ENCODE results near the gene FAM98B.

FAM98B gene

DNA sequence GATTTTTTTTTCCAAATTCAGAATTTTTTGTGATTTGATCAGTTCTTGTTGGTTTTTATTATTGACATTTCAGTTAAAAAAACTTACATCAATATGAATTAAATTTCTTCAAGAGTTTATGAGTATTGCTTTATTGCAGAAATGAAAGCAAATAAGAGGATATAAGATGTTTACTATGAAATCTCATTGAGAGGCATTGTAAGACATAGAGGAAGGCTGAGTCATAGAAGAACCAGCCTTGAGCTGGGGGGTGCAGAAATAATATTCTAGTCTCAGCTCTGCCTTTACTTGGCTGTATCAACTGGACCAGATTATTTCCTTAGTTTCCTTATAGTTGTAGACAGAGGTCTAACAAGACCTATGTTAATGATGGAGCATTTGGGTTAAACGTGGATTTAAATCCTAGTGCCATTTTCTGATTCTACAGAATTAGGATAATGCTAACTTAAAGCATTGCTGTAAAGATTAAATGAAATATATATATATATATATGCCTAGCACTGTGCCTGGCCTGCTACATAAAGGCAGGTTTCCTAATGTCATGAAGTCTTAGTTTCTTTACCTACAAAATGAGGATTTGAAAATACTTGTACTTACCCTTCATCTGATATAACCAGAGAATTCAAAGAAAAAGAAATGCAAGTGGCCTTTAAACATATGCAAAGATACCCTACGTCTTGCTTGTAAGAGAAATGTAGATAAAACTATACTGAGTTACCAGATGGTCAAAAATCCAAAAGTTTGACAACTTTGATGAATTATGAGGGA lies 7.3 kb downstream of the FAM98B start:
- no peak for DNase-seq (ENCODE audit: low read depth, low spot score)

DNA sequence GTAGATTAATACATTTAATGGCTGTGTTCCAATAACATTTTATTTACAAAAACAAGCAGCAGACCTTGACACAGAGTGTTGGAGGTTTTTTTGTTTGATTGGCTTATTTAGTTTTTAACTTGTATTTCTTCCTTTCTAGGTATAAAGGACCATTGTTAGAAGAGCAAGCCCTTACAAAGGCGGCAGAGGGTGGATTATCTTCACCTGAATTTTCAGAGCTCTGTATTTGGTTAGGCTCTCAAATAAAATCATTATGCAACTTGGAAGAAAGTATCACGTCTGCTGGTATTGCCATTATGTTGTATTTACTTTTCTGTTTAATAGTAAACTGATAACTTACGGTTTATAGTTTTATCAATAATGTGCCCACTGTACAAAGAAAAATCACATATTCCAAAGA lies 10.0 kb downstream of the FAM98B start:
- no peak for DNase-seq (ENCODE audit: low read depth, low spot score)

DNA sequence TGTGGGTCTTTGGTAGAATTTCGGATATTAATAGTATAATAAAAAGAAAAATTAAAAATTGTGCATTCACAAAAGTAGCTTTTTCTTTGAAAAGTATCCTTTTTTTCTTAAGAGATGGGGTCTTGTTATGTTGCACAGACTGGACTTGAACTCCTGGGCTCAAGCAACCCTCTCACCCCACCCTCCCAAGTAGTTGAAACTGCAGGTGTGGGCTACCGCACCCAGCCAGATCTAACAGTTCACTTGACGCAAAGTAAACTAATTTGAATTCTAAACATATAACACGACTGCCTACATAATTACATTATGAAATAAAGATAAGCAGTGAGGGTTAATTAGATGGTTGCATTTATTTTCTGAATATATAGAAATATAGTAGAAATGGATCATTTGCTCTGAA lies 10.7 kb downstream of the FAM98B start:
- no peak for DNase-seq (ENCODE audit: low read depth, low spot score)

DNA sequence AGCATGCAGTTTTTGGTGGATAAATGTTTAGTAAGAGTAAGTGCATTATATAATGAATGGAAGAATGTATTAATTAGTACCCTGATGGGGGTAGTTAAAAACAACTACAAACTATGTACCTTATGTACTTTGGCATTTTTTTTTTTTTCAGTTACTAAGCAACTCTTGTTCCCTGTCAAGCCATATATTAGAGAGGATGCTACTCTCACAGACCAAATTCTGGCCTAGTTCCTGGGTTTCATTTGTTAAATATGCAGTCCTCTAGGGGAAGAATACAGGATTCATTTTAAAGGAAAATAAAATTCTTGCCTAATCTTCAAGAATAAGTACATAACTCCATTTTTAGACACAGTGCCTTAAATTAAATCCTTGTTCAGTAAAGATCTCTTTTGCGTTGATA lies 16.9 kb downstream of the FAM98B start:
- no peak for DNase-seq (ENCODE audit: low read depth, low spot score)

DNA sequence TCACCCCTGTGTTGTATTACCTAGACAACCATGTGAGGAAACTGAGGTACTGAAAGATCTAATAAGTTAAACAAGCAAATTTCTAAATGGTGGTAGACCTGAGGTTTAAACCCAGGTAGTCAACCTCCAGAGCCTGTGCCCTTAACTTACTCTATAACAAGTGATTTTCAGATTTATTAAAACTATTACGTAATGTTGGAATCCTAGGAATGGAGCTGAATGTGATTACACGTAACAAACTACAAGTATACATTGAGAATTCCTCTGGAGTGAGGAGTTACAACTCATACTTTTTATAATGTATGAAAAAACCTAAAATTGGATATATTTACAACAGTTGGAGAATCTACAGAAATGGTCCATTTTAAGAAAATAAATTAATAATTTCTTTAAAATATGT lies 18.0 kb downstream of the FAM98B start:
- DNase-seq (ENCODE audit: low read depth, low spot score): no peak

DNA sequence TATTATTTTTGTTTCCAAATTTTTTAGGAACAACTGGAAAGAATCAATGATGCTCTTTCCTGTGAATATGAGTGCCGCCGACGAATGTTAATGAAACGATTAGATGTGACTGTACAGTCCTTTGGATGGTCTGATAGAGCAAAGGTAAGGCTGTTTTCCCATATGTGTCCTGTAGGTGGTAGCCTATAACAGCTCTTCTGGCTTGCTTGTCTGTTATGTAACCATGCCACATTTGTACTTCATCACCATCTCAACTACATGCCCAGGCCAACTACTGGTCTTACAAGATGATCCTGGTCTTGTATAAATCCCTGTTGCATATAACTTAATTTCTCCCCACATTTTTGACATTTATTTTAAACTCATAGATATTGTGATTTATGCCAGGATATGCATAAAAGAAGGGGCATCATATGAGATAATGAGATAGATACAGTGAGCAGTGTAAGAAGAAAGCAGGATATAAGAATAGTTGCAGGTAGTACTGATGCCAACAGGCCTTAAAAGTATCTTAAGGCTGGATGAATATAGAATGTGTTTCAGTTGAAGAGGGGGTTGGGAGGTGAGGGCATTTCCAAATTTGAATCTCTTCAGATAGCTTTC lies 20.3 kb downstream of the FAM98B start:
- DNase-seq (ENCODE audit: low read depth, low spot score): no peak

DNA sequence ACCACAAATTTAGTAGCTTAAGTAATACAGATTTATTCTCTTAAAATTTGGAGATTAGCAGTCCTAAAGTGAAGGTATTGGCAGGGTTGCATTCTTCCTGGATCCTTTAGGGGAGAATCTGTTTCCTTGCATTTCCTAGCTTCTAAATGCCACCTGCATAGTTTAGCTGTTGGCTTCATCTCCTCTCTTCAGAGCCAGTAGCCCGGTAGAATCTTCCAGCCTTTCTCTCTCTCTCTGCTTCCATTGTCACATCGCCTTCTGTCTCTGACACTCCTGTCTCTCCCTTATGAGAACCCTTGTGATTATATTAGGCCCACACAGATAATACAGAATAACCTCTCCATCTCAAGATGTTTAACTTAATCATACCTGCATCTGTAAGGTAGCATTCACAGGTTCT lies 21.4 kb downstream of the FAM98B start:
- no peak for DNase-seq (ENCODE audit: low read depth, low spot score)

DNA sequence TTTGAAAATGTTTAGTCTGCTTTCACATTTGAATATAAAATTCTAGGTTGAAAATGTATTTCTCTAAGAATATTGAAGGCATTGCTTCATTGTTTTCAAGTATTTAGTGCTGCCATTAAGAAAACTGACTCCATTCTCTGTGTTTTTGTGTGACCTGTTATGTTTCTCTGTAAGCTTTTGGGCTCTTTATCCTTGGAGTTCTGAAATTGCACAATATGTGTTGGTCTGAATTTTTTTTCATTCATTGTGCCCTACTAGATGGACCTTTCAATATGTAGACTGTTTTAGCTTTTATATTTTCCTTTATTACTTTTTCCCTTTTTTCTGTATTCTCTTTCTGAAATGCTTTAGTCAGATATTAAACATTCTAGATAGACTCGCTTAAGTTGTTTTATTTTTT lies 22.2 kb downstream of the FAM98B start:
- no peak for DNase-seq (ENCODE audit: low read depth, low spot score)

DNA sequence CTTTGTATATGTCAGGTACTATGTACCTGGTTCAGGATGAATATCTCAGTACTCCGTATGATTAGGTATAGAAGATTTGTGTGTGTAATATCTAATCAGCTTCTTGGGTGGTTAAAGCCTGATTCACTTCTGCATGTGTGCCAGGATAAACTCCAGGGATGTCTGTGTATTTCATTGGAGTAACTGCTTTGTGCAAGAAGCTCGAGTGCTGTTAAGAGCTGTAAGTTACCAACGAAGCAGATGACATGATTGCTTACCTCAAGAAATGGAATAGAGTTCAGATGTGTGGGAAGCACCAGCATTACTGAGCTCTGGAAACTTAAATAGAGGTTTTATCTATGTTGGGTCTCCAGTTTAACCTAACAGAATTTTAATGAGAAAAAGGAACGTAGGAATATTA lies 23.7 kb downstream of the FAM98B start:
- no peak for DNase-seq (ENCODE audit: low read depth, low spot score)

DNA sequence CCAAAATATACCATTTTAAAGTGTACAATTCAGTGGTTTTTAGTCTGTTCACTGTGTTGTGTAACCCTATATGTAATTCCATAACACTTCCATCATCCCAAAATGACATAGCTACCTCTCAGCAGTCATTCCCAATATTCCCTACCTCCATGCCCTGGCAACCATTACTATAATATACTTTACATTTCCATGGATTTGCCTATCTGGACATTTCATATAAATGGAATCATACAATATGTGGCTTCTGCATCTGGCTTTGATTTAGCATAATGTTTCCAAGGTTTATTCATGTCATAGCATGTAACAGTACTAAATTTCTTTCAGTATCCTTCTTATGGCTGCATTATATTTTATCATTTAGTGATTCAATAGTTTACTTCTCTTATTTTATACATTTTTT lies 25.3 kb downstream of the FAM98B start:
- DNase-seq (ENCODE audit: low read depth, low spot score): no peak

DNA sequence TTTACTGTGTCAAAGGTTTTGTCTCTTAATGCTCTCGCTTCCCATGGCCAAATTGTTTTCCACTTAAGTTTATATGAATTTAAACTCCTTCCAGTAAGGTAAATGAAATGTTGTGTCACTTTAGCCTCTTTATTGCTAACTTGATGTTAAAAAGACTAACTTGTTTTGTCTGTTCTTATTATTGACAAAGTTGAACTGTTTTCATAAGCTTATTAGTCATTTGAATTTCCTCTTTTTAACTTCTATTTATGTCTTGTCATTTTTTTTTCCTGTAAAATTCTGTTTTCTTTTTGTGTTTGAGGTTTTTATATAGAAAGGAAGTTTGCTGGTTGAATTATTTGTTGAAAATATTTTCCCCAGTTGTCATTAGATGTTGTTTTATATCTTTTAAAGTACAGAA lies 25.8 kb downstream of the FAM98B start:
- no peak for DNase-seq (ENCODE audit: low read depth, low spot score)

DNA sequence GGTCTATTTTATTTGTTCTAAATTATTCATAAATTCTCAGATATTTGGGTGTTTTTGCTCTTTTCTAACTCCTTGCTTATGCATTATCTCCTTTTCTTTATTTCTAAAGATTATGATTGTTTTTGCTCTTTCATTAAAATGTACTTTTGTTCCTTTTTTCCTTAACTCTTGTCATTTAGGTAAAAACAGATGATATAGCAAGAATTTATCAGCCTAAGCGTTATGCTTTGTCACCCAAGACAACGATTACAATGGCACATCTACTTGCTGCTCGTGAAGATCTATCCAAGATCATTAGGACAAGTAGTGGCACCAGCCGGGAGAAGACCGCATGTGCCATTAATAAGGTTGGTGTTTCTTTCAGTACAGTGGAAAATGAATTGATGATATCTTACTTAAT lies 27.2 kb downstream of the FAM98B start:
- no peak for DNase-seq (ENCODE audit: low read depth, low spot score)

DNA sequence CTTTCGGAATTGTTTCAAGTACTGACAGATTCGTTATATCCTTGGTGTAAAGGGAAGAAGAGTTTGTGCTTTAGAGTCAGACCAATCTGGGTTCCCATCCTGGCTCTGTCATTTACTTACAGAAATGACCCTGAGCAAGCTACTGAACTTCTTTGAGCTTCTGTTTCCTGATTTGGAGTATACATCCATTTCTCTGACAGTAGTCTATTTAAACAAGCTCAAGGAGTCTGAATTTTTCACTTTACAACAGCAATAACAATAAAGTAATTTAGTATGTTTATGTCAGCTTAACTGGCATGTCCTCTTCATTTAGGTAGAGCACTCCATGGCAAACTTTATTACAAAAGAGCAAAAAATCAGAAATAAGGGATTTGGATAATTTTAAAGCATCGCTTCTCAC lies 27.8 kb downstream of the FAM98B start:
- no peak for DNase-seq (ENCODE audit: low read depth, low spot score)

DNA sequence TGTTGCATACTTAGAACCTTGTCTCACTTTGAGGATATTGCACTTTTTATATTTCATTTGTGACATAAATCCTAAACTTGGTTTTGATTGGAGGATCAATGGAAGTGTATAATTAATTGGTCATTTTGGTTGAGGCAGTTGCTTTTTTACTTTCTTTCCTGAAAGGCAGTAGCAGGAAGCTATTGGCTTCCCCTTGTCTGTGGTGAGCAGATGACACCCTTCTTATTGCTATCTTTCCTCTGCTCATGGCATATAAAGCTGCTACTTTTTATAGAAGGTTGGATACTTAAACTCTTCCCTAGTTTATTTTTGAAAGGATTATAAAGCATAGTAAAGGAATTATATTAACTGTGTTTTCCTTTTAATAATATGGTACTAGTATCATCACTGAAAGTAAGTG lies 28.6 kb downstream of the FAM98B start:
- no peak for DNase-seq (ENCODE audit: low read depth, low spot score)

DNA sequence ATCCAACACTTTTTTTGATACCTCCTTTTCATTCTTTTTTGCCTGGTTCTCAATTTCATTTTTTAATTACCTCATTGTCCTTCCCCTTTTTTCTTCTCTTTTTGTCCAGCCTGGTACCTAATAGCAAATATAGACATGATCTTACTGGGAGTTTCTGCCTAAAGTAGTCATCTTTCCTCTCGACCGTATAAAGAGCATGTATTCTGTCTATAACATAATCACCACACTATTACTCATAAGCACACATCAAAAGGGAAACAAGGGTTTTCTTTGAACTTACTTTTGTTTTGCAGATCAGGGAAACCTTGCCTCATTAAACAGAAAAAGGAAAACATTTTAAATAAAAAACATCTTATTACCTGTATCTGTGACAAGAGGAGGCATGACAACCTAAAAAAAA lies 33.0 kb downstream of the FAM98B start:
- DNase-seq (ENCODE audit: low read depth, low spot score): no peak

DNA sequence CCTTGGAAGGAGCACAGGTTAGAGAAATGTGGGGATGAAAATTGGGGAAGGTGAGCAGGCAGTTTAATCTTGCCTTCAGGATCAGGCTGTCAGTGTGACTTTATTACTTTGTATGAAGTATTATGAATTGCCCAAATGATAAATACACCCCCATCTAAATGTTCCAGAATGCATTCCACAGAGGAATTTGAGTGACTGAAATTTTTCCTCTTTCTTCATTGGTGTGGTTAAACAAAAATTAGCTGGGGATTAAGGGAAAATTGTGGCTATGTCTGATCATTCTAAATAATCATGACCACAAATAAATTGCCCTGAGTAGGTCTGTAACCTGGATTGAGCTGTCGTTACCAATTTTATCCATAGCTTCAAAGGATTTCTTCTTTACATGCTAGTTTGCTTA lies 33.5 kb downstream of the FAM98B start:
- DNase-seq (ENCODE audit: low read depth, low spot score): no peak

DNA sequence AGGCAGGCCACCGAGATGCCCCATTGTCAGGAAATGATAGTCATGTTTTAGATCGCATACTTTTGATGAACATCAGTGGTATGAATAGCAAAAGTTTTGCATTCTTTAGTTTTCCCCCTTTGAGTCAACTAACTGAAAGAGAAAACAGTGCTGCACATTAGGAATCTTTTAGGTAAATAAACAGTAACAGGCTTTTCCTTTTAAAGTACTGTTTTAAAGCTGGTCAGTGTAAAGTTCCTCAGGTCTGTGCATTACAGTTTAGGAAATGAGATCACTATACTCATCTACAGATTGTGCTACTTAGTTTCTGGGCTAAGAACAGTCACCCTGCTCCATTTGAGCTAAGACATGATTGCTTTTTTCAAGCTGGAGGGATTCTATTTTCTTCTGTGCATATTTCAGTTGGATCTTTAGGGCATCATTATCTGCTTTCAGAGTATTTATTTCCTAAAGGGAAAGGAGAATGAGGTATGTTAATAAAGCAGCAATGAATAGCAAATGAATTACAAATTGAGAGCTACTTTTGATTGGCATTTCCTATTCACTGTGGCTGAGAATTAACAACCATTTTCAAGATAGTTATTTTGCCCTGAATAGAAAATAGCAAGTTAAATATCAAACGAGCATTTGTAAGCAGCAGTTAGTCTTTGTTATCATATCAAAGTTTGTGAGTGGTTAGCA lies 36.5 kb downstream of the FAM98B start:
- DNase-seq (ENCODE audit: low read depth, low spot score): no peak

DNA sequence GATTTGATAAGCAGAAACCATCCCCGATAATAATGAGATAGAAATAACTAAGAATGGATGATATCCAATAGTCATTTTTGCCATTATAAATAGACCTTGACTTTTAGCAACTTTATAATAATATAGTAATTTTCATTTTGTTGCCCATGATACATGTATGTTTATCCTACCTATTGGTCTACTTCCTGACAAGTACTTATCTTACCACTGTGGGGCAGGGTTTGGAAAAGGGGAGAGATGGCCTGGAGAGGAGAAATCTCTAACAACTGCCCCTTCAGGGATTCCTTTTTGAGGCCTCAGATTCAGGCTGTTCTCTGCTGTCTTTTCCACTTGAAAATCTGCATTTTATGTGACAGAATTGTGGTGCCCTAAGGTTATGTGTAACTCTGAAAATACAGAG lies 42.2 kb downstream of the FAM98B start:
- no peak for DNase-seq (ENCODE audit: low read depth, low spot score)

DNA sequence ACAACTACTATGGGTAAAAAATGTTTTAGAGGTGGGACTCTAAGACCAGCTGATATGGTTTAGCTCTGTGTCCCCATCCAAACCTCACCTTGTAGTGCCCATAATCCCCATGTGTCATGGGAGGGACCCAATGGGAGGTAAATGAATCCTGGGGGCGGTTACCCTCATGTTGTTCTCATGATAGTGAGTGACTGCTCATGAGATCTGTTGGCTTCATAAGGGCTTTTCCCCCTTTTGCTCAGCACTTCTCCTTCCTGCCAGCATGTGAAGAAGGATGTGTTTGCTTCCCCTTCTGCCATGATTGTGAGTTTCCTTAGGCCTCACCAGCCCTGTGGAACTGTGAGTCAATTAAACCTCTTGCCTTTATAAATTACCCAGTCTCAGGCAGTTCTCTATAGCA lies 45.7 kb downstream of the FAM98B start:
- no peak for DNase-seq (ENCODE audit: low read depth, low spot score)

DNA sequence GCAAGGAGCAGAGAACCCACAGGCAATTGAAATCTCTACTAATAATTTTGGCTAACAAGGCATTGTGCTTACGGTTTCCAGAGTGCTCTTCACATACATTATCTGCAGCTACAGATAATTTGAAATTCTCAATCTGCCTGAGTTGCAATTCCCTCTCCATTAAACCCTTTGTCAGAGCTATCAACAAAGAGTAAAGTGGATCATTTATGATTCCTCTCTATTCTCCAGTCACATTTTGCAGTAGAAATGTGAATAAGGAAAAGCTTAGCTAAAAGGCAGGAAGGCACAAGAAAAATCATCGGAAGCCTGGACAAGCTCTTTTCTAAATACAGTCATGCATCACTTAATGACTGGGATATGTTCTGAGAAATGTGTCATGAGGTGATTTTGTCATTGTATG lies 49.6 kb downstream of the FAM98B start:
- DNase-seq (ENCODE audit: low read depth, low spot score): no peak

DNA sequence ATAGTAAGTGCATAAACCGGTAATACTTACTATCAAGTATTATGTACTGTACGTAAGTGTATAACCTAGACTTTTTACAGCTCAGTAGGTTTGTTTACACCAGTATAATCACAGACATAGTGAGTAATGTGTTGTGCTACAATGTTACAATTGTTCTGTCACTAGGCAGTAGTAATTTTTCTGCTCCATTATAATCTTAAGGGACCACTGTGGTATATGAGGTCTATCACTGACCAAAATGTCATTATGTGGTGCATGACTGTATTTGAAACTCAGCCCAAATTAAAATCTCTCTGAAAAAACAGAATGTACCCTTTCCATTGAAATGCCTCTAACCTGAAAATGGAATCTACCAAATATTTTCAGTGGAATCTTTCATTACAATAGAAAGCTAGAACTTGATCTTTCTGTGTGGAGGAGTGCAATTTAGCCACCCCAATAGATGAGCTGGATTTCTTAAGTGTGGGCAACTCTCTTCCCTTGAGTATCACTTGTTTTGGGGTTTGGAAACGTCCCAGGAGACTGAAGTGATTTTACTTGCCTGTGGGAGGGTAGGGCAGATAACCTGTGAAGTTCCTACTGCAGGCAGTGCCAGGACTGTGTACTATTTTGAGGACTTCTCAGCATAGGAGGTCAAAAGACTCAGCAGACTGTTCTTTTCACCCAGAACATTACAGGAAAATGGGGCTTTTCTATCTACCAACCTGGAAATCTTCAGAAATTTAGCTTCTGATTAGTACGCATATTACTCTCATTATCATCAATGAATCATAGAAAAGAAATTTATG lies 50.9 kb downstream of the FAM98B start:
- no peak for DNase-seq (ENCODE audit: low read depth, low spot score)

DNA sequence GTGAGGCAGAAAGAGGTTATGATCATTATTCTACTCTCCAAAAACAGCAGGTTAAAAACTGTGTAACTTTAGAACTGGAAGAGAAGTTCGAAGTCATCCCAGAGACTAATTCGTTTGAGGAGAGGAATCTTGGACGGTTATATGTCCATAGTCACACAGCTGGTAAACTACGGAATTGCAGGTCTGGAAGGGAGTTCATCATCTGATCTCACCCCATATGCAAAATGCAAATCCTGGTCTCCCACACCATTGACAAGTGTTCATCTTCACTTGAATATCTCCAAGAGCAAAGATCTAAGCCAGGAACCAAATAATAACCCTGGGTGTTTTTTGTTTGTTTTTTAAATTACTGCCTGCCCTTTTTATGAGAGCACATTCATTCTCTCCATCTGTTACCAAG lies 53.1 kb downstream of the FAM98B start:
- no peak for DNase-seq (ENCODE audit: low read depth, low spot score)
